ENCODE data around the gene DNM2.

DNA sequence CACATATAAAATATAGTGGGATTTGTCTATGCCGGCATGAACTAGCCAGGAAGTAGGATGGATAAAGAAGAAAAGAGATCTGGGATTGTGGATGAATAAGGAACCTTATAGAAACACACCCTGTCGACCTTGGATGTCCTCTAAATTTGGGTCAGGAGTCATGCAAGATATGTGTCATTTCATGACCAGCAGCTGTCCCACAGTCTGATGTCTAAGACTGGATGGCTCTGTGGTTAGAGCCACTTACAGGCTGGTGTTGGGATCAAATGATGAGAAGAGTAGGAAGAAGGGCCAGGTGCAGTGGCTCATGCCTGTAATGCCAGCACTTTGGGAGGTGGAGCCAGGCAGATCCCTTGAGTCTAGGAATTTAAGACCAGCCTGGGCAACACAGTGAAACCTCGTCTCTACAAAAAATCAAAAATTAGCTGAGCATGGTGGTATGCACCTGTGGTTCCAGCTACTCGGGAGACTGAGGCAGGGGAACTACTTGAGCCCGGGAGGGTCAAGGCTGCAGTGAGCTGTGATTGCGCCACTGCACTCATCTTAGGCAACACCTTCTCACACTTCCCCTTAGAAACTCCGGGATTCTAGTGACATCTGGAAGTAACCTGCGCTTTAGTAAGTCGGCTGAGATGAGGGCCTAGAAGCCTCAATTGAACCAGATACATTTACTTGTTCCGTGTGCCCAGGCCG is 87.3 kb downstream of the DNM2 start:
- TF ChIP-seq, protein P1, sequence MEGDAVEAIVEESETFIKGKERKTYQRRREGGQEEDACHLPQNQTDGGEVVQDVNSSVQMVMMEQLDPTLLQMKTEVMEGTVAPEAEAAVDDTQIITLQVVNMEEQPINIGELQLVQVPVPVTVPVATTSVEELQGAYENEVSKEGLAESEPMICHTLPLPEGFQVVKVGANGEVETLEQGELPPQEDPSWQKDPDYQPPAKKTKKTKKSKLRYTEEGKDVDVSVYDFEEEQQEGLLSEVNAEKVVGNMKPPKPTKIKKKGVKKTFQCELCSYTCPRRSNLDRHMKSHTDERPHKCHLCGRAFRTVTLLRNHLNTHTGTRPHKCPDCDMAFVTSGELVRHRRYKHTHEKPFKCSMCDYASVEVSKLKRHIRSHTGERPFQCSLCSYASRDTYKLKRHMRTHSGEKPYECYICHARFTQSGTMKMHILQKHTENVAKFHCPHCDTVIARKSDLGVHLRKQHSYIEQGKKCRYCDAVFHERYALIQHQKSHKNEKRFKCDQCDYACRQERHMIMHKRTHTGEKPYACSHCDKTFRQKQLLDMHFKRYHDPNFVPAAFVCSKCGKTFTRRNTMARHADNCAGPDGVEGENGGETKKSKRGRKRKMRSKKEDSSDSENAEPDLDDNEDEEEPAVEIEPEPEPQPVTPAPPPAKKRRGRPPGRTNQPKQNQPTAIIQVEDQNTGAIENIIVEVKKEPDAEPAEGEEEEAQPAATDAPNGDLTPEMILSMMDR (conservative IDR thresholded peaks at IDR 0.05 in 1 of 2, IDR thresholded peaks at IDR 0.05 in 1 of 2; ENCODE audit: low read depth in 1 of 2, low read length in 2 of 2), result no peak
- no peak for TF ChIP-seq EZH2 (IDR thresholded peaks at IDR 0.05; ENCODE audit: low read length, missing control alignments)

Measured in fibroblast of lung (primary cell).